ENCODE results near the gene CDK18.

Gene CDK18

GRCh38 chr1:205510951-205511330, 6.5 kb downstream of the CDK18 start:
- TF ChIP-seq CTCF (IDR thresholded peaks at IDR 0.05): no peak

- no peak for TF ChIP-seq CTCF (IDR thresholded peaks at IDR 0.05)
Observed at GRCh38 chr1:205512059-205513045, 7.9 kb downstream of the CDK18 start.

- no peak for TF ChIP-seq CTCF (IDR thresholded peaks at IDR 0.05)
Observed at GRCh38 chr1:205513774-205514173, 9.3 kb downstream of the CDK18 start.

- no peak for TF ChIP-seq CTCF (IDR thresholded peaks at IDR 0.05)
Observed at GRCh38 chr1:205514211-205515142, 10.0 kb downstream of the CDK18 start.

GRCh38 chr1:205515781-205516253, 11.3 kb downstream of the CDK18 start:
- no peak for TF ChIP-seq CTCF (IDR thresholded peaks at IDR 0.05)

GRCh38 chr1:205516362-205516761, 11.9 kb downstream of the CDK18 start:
- TF ChIP-seq CTCF (IDR thresholded peaks at IDR 0.05): no peak

- TF ChIP-seq CTCF (IDR thresholded peaks at IDR 0.05): no peak
Observed at GRCh38 chr1:205517288-205517687, 12.8 kb downstream of the CDK18 start.

Measured in LNCAP (cell line).